GM12878 (cell line): ENCODE results near the gene KCNK7. TPM values are rescaled to one million over a fixed set of nuclear protein-coding genes. Genes with fewer than 3 reads are reported as not detected.

ENCODE experiments used
- ATF2 ChIP-seq: IDR thresholded peaks from 2 replicates; pipeline ENCODE4 v1.6.1; 2012; ENCODE audit warnings: low read length, inconsistent platforms
- BCLAF1 ChIP-seq: fragments of 450-650 bp; IDR thresholded peaks from 2 replicates; pipeline ENCODE4 v1.6.1; 2017; ENCODE audit warnings: antibody characterized with exemption, mild to moderate bottlenecking, moderate library complexity
- CEBPB ChIP-seq, 2 experiments: fragments of 150-350 bp in 1 of 2; IDR thresholded peaks; 2 replicates each; pipeline ENCODE4 v1.6.1; 2012 to 2014; ENCODE audit warnings: low read depth in 2 of 2, low read length in 2 of 2, borderline replicate concordance in 1 of 2, inconsistent platforms in 1 of 2
- EED ChIP-seq: sonication (generic); IDR thresholded peaks from 2 replicates; pipeline ENCODE4 v1.6.1; 2016; ENCODE audit warnings: antibody characterized with exemption, low read depth
- JUNB ChIP-seq: IDR thresholded peaks from 2 replicates; pipeline ENCODE4 v1.6.1; 2016; ENCODE audit warnings: antibody characterized with exemption, mild to moderate bottlenecking
- MEF2A ChIP-seq: IDR thresholded peaks from 2 replicates; pipeline ENCODE4 v1.6.1; 2011; ENCODE audit warnings: low read depth, mild to moderate bottlenecking, low read length, moderate library complexity; ENCODE audit not compliant: insufficient read depth
- NFYA ChIP-seq: IDR thresholded peaks from 2 replicates; pipeline ENCODE4 v1.6.1; 2011; ENCODE audit warnings: low read depth, mild to moderate bottlenecking, low read length, improper control_type of control experiment, borderline replicate concordance
- NR2F1 ChIP-seq: fragments of 450-650 bp; conservative IDR thresholded peaks from 2 replicates; pipeline ENCODE4 v1.6.1; 2017; ENCODE audit warnings: mild to moderate bottlenecking
- POLR2AphosphoS2 ChIP-seq: IDR thresholded peaks from 2 replicates; pipeline ENCODE4 v1.6.1; 2011; ENCODE audit warnings: low read depth, mild to moderate bottlenecking, low read length, improper control_type of control experiment, moderate library complexity
- POU2F2 ChIP-seq: IDR thresholded peaks from 3 replicates; pipeline ENCODE4 v1.6.1; 2011; ENCODE audit warnings: low read depth, mild to moderate bottlenecking, low read length, borderline replicate concordance
- PRDM15 ChIP-seq: fragments of 450-650 bp; formaldehyde crosslinking; IDR thresholded peaks from 2 replicates; pipeline ENCODE4 v1.4.0; 2020; ENCODE audit warnings: mild to moderate bottlenecking, moderate library complexity
- SKIL ChIP-seq: fragments of 450-650 bp; IDR thresholded peaks from 2 replicates; pipeline ENCODE4 v1.6.1; 2017; ENCODE audit warnings: mild to moderate bottlenecking, low read depth, inconsistent platforms; ENCODE audit not compliant: poor library complexity, severe bottlenecking
- STAT3 ChIP-seq: IDR thresholded peaks from 2 replicates; pipeline ENCODE4 v1.6.1; 2011; ENCODE audit warnings: low read depth, low read length, improper control_type of control experiment
- SUZ12 ChIP-seq: fragments of 200-600 bp; sonication (generic); IDR thresholded peaks from one replicate; pipeline ENCODE4 v1.6.1; 2018; ENCODE audit warnings: antibody characterized with exemption, mild to moderate bottlenecking; ENCODE audit not compliant: unreplicated experiment
- TCF12 ChIP-seq: IDR thresholded peaks from 2 replicates; pipeline ENCODE4 v1.6.1; 2011; ENCODE audit warnings: low read depth, mild to moderate bottlenecking, low read length
- WRNIP1 ChIP-seq: IDR thresholded peaks from 2 replicates; pipeline ENCODE4 v1.6.1; 2011; ENCODE audit warnings: low read depth, low read length, improper control_type of control experiment, borderline replicate concordance
- ZNF217 ChIP-seq: fragments of 450-650 bp; IDR thresholded peaks from 2 replicates; pipeline ENCODE4 v1.6.1; 2017; ENCODE audit warnings: antibody characterized with exemption, mild to moderate bottlenecking
- ZNF274 ChIP-seq: IDR thresholded peaks from one replicate; pipeline ENCODE4 v1.8.0; 2011; ENCODE audit not compliant: insufficient read length, insufficient read depth
- ZNF622 ChIP-seq: fragments of 450-650 bp; IDR thresholded peaks from 2 replicates; pipeline ENCODE4 v1.6.1; 2017; ENCODE audit warnings: mild to moderate bottlenecking, inconsistent platforms
- polyA plus RNA-seq, 11 experiments: library from polyadenylated mRNA; depleted of rRNA in 4 of 11; unstranded in 6 of 11; stranded (reverse) in 5 of 11; fragments of >200 nt; fragmentation: Nextera tagmentation in 4 of 11; fragmentation: Illumina TruSeq in 1 of 11; extraction: Ambion mirVana in 4 of 11; extraction: Trizol in 1 of 11; gene quantifications; 1 replicate in 1 of 11; 2 replicates in 10 of 11; pipeline versions ENCODE4 v1.2.1 to v1.2.3, GENCODE V29; 2011 to 2016; ENCODE audit warnings: inconsistent platforms in 2 of 11, missing spikeins in 2 of 11, low read depth in 1 of 11
- total RNA-seq, 4 experiments: library from RNA; depleted of rRNA in 3 of 4; stranded (reverse); fragments of >200 nt in 3 of 4; fragmentation: Illumina TruSeq in 1 of 4; extraction: Trizol in 1 of 4; gene quantifications; 2 replicates each; pipeline versions ENCODE4 v1.2.1 to v1.2.3, GENCODE V29; 2013 to 2021
- TF ChIP-seq, protein P1 (sequence below): IDR thresholded peaks from 2 replicates; pipeline ENCODE4 v1.6.1; 2012; ENCODE audit warnings: low read depth, low read length, improper control_type of control experiment

KCNK7 gene
- total and polyA plus RNA-seq, 10 of the 15 experiments (the other 5 are each of a cell fraction or from before 2014, with no cell fraction given), result 0.11 to 0.54 (median 0.23) TPM; not detected in 7

- TF ChIP-seq PRDM15 (CRISPR knock-in tag) (no peak), CEBPB (IDR thresholded peaks at IDR 0.05; ENCODE audit: borderline replicate concordance in 1 of 2, low read depth in 2 of 2, low read length in 2 of 2) (no peak), ZNF274 (no peak), POLR2AphosphoS2 (peak; percentile 42; the same call in 1 of the 2 replicates), WRNIP1 (no peak), STAT3 (no peak), TCF12 (0 out of 2 replicates have a peak, but pooled peaks have one; percentile 47), NFYA (no peak), POU2F2 (no peak), SKIL (no peak), JUNB (no peak), BCLAF1 (no peak), ZNF622 (no peak), MEF2A (no peak), EED (no peak), ZNF217 (no peak), SUZ12 (no peak), ATF2 (no peak), NR2F1 (peak; percentile 90)
- TF ChIP-seq, protein P1, sequence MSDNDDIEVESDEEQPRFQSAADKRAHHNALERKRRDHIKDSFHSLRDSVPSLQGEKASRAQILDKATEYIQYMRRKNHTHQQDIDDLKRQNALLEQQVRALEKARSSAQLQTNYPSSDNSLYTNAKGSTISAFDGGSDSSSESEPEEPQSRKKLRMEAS, result peak; percentile 27; the same call in 1 of the 2 replicates
These were observed 49.2 kb downstream of the KCNK7 start (continued) for GRCh38 chr11:65546217-65546958.
